PC-9 (cell line): ENCODE results near the gene GOLPH3.

ENCODE experiments used
- EZH2 ChIP-seq: fragments of 200-600 bp; sonication (generic); IDR thresholded peaks from 2 replicates; pipeline ENCODE4 v1.8.0; 2017; ENCODE audit warnings: antibody characterized with exemption, low read depth
- TF ChIP-seq, protein P1 (sequence below): fragments of 200-600 bp; sonication (generic); conservative IDR thresholded peaks from 2 replicates; pipeline ENCODE4 v1.6.1; 2017; ENCODE audit warnings: mixed run types, antibody characterized with exemption, mild to moderate bottlenecking, moderate library complexity

DNA sequence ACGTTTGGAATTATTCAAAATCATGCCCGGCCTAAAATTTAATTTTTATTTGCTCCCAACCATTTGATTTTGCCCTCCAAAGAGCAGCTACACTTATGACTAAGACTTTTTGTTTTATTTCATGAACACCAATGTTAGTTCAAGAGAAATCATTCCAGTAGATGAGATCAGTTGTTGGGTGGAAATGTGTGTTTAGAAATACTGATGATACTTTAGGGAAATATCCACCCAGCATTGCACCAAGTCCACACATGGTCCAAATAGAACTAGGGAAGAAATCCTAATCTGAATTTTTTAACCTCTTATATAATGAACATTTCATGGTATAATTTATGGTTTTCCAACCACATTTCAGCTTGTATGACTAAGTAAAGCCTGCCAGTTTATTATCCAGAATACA, 28.3 kb upstream of the GOLPH3 start:
- TF ChIP-seq, protein P1, sequence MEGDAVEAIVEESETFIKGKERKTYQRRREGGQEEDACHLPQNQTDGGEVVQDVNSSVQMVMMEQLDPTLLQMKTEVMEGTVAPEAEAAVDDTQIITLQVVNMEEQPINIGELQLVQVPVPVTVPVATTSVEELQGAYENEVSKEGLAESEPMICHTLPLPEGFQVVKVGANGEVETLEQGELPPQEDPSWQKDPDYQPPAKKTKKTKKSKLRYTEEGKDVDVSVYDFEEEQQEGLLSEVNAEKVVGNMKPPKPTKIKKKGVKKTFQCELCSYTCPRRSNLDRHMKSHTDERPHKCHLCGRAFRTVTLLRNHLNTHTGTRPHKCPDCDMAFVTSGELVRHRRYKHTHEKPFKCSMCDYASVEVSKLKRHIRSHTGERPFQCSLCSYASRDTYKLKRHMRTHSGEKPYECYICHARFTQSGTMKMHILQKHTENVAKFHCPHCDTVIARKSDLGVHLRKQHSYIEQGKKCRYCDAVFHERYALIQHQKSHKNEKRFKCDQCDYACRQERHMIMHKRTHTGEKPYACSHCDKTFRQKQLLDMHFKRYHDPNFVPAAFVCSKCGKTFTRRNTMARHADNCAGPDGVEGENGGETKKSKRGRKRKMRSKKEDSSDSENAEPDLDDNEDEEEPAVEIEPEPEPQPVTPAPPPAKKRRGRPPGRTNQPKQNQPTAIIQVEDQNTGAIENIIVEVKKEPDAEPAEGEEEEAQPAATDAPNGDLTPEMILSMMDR, result no peak
- no peak for TF ChIP-seq EZH2
